PC-3 (cell line): Measurements from ENCODE around the gene NBAS. TPM values are rescaled to one million over a fixed set of nuclear protein-coding genes. Genes with fewer than 3 reads are reported as not detected.

ENCODE experiments used
- ATAC-seq: fragments of 200-7000 bp; cut with Tn5 transposase; 2 replicates; pipeline ENCODE4 v1.9.1; 2020; ENCODE audit warnings: mild to moderate bottlenecking, moderate library complexity
- BruUV-seq: library from RNA; stranded (reverse); fragments of 400-500 nt; replicated peaks from 2 replicates; lab custom pipeline; 2021; lab: Mats Ljungman, UMichigan
- CTCF ChIA-PET: fragments of 300-600 bp; sonication (Branson Sonifier 250); formaldehyde crosslinking; loops from one replicate; lab custom pipeline; 2022; ENCODE audit warnings: antibody characterized with exemption; lab: Charles Lee
- POLR2A ChIA-PET: fragments of 300-600 bp; sonication (Branson Sonifier 250); formaldehyde crosslinking; loops from one replicate; lab custom pipeline; 2022; ENCODE audit warnings: antibody characterized with exemption; ENCODE audit not compliant: unreplicated experiment; lab: Charles Lee
- DNase-seq: peaks from one replicate; pipeline ENCODE4 v3.0.0-alpha.2; 2015
- H2AFZ ChIP-seq: fragments of 300-600 bp; sonication (generic); 2 replicates; pipeline ENCODE4 v1.6.0; 2016; ENCODE audit warnings: antibody characterized with exemption, low read length
- H3F3A ChIP-seq: fragments of 300-600 bp; sonication (generic); one replicate; pipeline ENCODE4 v1.6.0; 2017; ENCODE audit warnings: antibody characterized with exemption, low read length, control low read depth, mild to moderate bottlenecking; ENCODE audit not compliant: unreplicated experiment
- H3K27ac ChIP-seq: fragments of 300-600 bp; sonication (generic); 2 replicates; pipeline ENCODE4 v1.5.1; 2016; ENCODE audit warnings: mild to moderate bottlenecking, low read length
- H3K27me3 ChIP-seq: fragments of 300-600 bp; sonication (generic); 2 replicates; pipeline ENCODE4 v1.6.1; 2016; ENCODE audit warnings: low read length, mixed read lengths
- H3K36me3 ChIP-seq: fragments of 300-600 bp; sonication (generic); 2 replicates; pipeline ENCODE4 v1.6.1; 2016; ENCODE audit warnings: low read depth, mixed run types, low read length, mixed read lengths
- H3K4me1 ChIP-seq: fragments of 300-600 bp; sonication (generic); 2 replicates; pipeline ENCODE4 v1.5.1; 2016; ENCODE audit warnings: low read length; ENCODE audit not compliant: insufficient read depth
- H3K4me2 ChIP-seq: fragments of 300-600 bp; sonication (generic); 2 replicates; pipeline ENCODE4 v1.6.0; 2016; ENCODE audit warnings: low read length
- H3K4me3 ChIP-seq: fragments of 300-600 bp; sonication (generic); 2 replicates; pipeline ENCODE4 v1.5.1; 2016; ENCODE audit warnings: mild to moderate bottlenecking, low read length, mixed read lengths
- H3K79me2 ChIP-seq: fragments of 300-600 bp; sonication (generic); 2 replicates; pipeline ENCODE4 v1.6.1; 2017; ENCODE audit warnings: low read length, mixed read lengths
- H3K9ac ChIP-seq: fragments of 300-600 bp; sonication (generic); 2 replicates; pipeline ENCODE4 v1.6.0; 2016; ENCODE audit warnings: mild to moderate bottlenecking, low read length
- H3K9me2 ChIP-seq: fragments of 300-600 bp; sonication (generic); replicated peaks from 2 replicates; pipeline ENCODE4 v1.6.1; 2016; ENCODE audit warnings: mixed run types, low read length, mixed read lengths
- H3K9me3 ChIP-seq: fragments of 300-600 bp; sonication (generic); 2 replicates; pipeline ENCODE4 v1.6.1; 2016; ENCODE audit warnings: low read length, mixed read lengths
- H4K20me1 ChIP-seq: fragments of 300-600 bp; sonication (generic); 2 replicates; pipeline ENCODE4 v1.6.1; 2016; ENCODE audit warnings: low read length, mixed read lengths
- CTCF ChIP-seq: fragments of 300-600 bp; sonication (generic); conservative IDR thresholded peaks from 2 replicates; pipeline ENCODE4 v1.5.1; 2017; ENCODE audit warnings: antibody characterized with exemption, low read depth, mild to moderate bottlenecking, low read length
- EZH2 ChIP-seq: fragments of 300-600 bp; sonication (generic); IDR thresholded peaks from one replicate; pipeline ENCODE4 v1.6.1; 2017; ENCODE audit warnings: antibody characterized with exemption, mild to moderate bottlenecking, low read length; ENCODE audit not compliant: unreplicated experiment
- EZH2phosphoT487 ChIP-seq: fragments of 300-600 bp; sonication (generic); IDR thresholded peaks from 2 replicates; pipeline ENCODE4 v1.6.1; 2018; ENCODE audit warnings: mild to moderate bottlenecking, antibody characterized with exemption, low read length, borderline replicate concordance
- intact Hi-C: fragments of 100-400 bp; cut with micrococcal nuclease; formaldehyde crosslinking; loops from 2 replicates; pipeline ENCODE4 v1.9.0; 2023
- total RNA-seq: library from RNA; depleted of rRNA; stranded (reverse); fragments of >200 nt; gene quantifications from 2 replicates; pipeline ENCODE4 v1.2.3, GENCODE V29; 2014

NBAS gene
- total RNA-seq, 1 experiment from 2014 or later: 37.2 TPM

DNA sequence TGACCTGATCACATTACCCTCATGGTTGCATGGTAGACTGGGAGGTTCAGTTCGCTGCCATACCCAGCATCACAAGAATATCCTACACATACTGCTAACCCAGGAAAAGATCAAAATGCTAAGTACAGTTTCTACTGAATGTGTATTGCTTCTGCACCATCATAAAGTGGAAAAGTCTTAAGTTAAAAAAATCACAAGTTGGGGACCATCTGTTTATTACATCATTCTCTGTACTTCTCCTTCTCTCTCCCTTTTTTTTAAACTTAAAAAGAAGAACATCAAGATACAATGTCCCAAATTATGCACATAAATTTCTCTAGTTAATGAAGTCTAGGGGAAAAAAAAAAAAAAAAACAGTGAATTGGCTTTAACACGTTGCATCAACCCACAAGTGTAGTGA lies 43.3 kb downstream of the NBAS start:
- Histone ChIP-seq H3K27me3 (no peaks in the 10 kb centered on the region), H3F3A (no peaks in the 10 kb centered on the region), H3K4me2 (no peak overlapping the region), H3K36me3 (0 out of 2 replicates have a peak, but pooled peaks cover 8% of the 10 kb centered on the region), H3K9ac (no peak overlapping the region), H3K79me2 (no peaks in the 10 kb centered on the region), H3K27ac (no peak overlapping the region), H2AFZ (no peak overlapping the region), H3K4me1 (no peaks in the 10 kb centered on the region), H3K4me3 (no peak overlapping the region), H4K20me1 (no peaks in the 10 kb centered on the region), H3K9me2 (no peaks in the 10 kb centered on the region), H3K9me3 (no peaks in the 10 kb centered on the region)
- no peak for DNase-seq
- TF ChIP-seq EZH2phosphoT487: no peak
- no peak for TF ChIP-seq EZH2
- TF ChIP-seq CTCF: no peak
- POLR2A ChIA-PET: no interaction called here
- intact Hi-C loops: no loop called here
- BruUV-seq: no TSS peak
- CTCF ChIA-PET: no interaction called here
- ATAC-seq: no peak

DNA sequence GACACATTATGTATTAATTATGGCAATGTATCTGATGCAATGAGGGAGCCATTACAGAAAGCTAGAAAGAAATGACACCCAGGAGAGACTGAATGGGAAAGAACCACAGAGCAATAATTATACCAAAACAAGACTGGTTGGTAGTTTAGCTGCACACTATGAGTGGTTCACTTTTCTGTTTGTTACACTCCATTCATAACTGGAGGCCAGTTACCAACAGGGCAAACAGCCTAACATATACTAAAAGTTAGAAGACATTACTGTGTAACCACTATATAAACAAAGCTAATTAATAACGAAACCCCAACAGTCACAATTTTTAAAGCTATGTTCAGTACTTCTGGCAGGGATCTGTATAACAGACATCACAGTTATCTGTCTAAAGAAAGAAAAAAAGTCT lies 49.4 kb downstream of the NBAS start:
- H3K9me3 ChIP-seq: no peaks in the 10 kb centered on the region
- ChIA-PET CTCF (no interaction called here), POLR2A (no interaction called here)
- H2AFZ ChIP-seq: no peak overlapping the region
- no peak overlapping the region for H3K27ac ChIP-seq
- ATAC-seq (no peak), DNase-seq (no peak)
- no peak for TF ChIP-seq EZH2phosphoT487
- no peak for TF ChIP-seq CTCF
- intact Hi-C loops: no loop called here
- BruUV-seq: no TSS peak
- no peak overlapping the region for H3K4me2 ChIP-seq
- H3F3A ChIP-seq: no peaks in the 10 kb centered on the region
- H4K20me1 ChIP-seq: no peaks in the 10 kb centered on the region
- H3K79me2 ChIP-seq: no peaks in the 10 kb centered on the region
- peaks cover 2% of the 10 kb centered on the region; the same call in 1 of the 2 replicates for H3K4me1 ChIP-seq
- H3K36me3 ChIP-seq: peaks cover 8% of the 10 kb centered on the region; the same call in 1 of the 2 replicates
- H3K9me2 ChIP-seq: no peaks in the 10 kb centered on the region
- H3K27me3 ChIP-seq: no peaks in the 10 kb centered on the region
- no peak overlapping the region for H3K9ac ChIP-seq
- H3K4me3 ChIP-seq: no peak overlapping the region

DNA sequence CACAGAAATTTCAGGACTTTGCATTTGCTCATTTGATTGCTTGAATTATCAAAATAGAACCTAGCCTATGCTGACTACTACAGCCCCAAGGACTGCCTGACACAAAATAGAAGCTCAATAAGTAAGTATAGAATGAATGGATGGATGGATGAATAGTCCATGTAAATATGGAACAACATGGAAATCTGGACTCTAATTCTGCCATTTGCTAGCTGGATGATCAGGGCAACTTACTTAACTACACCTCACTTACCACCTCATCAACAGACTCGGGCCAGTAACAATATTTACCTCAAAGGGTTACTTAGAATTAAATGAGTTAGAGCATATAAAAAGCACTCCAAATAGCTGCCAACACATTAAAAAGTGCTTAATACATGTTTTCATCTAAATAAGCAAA lies 50.6 kb downstream of the NBAS start:
- POLR2A ChIA-PET: no interaction called here
- Histone ChIP-seq H3K4me3 (no peak overlapping the region), H3K9ac (no peak overlapping the region), H3K79me2 (no peaks in the 10 kb centered on the region), H3K4me2 (no peak overlapping the region), H3K9me2 (no peaks in the 10 kb centered on the region), H3F3A (no peaks in the 10 kb centered on the region), H2AFZ (no peak overlapping the region), H3K36me3 (peaks cover 8% of the 10 kb centered on the region; the same call in 1 of the 2 replicates), H3K9me3 (no peaks in the 10 kb centered on the region), H3K27ac (no peak overlapping the region), H3K27me3 (no peaks in the 10 kb centered on the region), H4K20me1 (no peaks in the 10 kb centered on the region), H3K4me1 (peaks cover 12% of the 10 kb centered on the region; the same call in 1 of the 2 replicates)
- no peak for ATAC-seq
- intact Hi-C loops: no loop called here
- no TSS peak for BruUV-seq
- TF ChIP-seq CTCF (no peak), EZH2 (no peak), EZH2phosphoT487 (no peak)
- no peak for DNase-seq
- CTCF ChIA-PET: no interaction called here
